Psoas muscle (tissue), 8 donors: ENCODE data around the gene IFNK. TPM values are rescaled to one million over a fixed set of nuclear protein-coding genes. Genes with fewer than 3 reads are reported as not detected.

Source experiments
- ATAC-seq, 4 donors: fragments of 200-7000 bp; cut with Tn5 transposase; one replicate each; pipeline ENCODE4 v1.9.1; 2020; ENCODE audit warnings: moderate library complexity in 3 of 4, mild to moderate bottlenecking in 2 of 4
- DNase-seq, 2 donors: peaks; one replicate each; pipeline ENCODE4 v3.0.0-alpha.2; 2020
- H3K27ac ChIP-seq: fragments of 200-600 bp; one replicate; pipeline ENCODE4 v1.8.0; 2022
- H3K27me3 ChIP-seq, 3 donors: fragments of 200-600 bp in 1 of 3; one replicate each; pipeline versions ENCODE4 v1.6.1 to v1.8.0; 2013 to 2022; ENCODE audit warnings: low read length in 2 of 3, mild to moderate bottlenecking in 2 of 3, moderate library complexity in 1 of 3; ENCODE audit not compliant: insufficient read depth in 3 of 3
- H3K36me3 ChIP-seq, 2 donors: fragments of 200-600 bp in 1 of 2; one replicate each; pipeline versions ENCODE4 v1.6.1 to v1.8.0; 2013 to 2022; ENCODE audit warnings: low read depth in 1 of 2, mild to moderate bottlenecking in 1 of 2, moderate library complexity in 1 of 2; ENCODE audit not compliant: insufficient read depth in 1 of 2
- H3K4me1 ChIP-seq: fragments of 200-600 bp; one replicate; pipeline ENCODE4 v1.8.0; 2022
- H3K4me3 ChIP-seq: fragments of 200-600 bp; one replicate; pipeline ENCODE4 v1.8.0; 2022; ENCODE audit warnings: mild to moderate bottlenecking
- H3K9me3 ChIP-seq: fragments of 200-600 bp; one replicate; pipeline ENCODE4 v1.8.0; 2022
- CTCF ChIP-seq: fragments of 200-600 bp; IDR thresholded peaks from one replicate; pipeline ENCODE4 v1.8.0; 2022; ENCODE audit warnings: antibody characterized with exemption
- WGBS, 3 donors: extraction: QIAGEN DNeasy Blood & Tissue Kit; methylation state at CpG; one replicate each; pipeline versions ENCODE4 v1.1.6 to v1.1.7; 2013; 5-methylcytosine and 5-hydroxymethylcytosine counted together
- intact Hi-C, 2 donors: fragments of 100-400 bp; cut with DNase I; formaldehyde crosslinking; loops; one replicate each; pipeline versions ENCODE4 v1.11.0 to v1.14.2; 2022
- polyA plus RNA-seq, 3 donors: library from polyadenylated mRNA; stranded (reverse); fragments of 200-250 nt; gene quantifications; one replicate each; pipeline ENCODE4 v1.2.3, GENCODE V29; 2013
- total RNA-seq, 4 donors: library from RNA; stranded (reverse); fragmentation: NEBNext Ultra II Directional in 2 of 4; extraction: Animal tissue kit (Norgen Biotek cat#: 25700) in 2 of 4; gene quantifications; one replicate each; pipeline versions ENCODE4 v1.2.1 to v1.2.4, GENCODE V29; 2021 to 2023
- donor health status: healthy with polysubstance abuse.
- donor health status: DM: no; HTN: no; CAD: no; lungs with moderate emphysema.
- donor health status: Bipolar disorder and iron deficiency.
- donor health status: healthy.
- donor health status: DM: yes; HTN: yes; CAD: no.
- donor health status: DM: no; HTN: no; CAD: no.
- donor health status: DM: no; HTN: no; CAD: no.
- donor health status: DM: yes; HTN: yes; CAD: no.

Gene IFNK
- total and polyA plus RNA-seq, 7 donors = not detected

- peak in 1 of 2 donors; percentile 64 for DNase-seq
- Histone ChIP-seq H3K27ac (no peak overlapping the region), H3K27me3 (no peaks in the 10 kb centered on the region), H3K9me3 (no peaks in the 10 kb centered on the region), H3K36me3 (no peaks in the 10 kb centered on the region), H3K4me3 (no peak overlapping the region), H3K4me1 (peaks cover 44% of the 10 kb centered on the region)
- ATAC-seq = peak; percentile 18 to 71 (median 62)
- intact Hi-C loops = no loop called here
- 28 to 37% (median 29%) methylated on average over 7 of the region's 7 CpGs for WGBS, 3 donors
- no peak for TF ChIP-seq CTCF
Observed at GRCh38 chr9:27537027-27537435, 12.9 kb downstream of the IFNK start.

DNA sequence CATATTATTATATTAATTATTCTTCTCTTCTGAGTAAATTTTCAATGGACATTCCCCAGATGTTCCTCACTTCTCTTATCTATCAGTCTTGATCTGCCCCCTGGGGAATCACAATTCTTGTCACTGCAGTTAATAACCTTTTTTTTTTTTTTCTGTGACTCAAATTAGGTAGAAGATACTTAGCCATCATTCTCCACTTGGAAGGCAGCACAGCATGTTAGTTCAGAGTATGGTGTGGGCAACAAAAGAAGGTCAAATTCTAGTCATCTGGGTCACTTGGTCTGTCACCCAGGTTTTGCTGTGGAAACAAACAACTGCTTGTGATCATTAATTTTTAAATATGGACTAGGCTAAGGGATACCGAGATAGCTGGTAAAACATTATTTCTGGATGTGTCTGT lies 13.7 kb downstream of the IFNK start:
- H3K36me3 ChIP-seq = no peaks in the 10 kb centered on the region
- H3K4me3 ChIP-seq = no peak overlapping the region
- peaks cover 51% of the 10 kb centered on the region for H3K4me1 ChIP-seq
- DNase-seq (no peak), ATAC-seq (no peak)
- intact Hi-C loops = no loop called here
- no peak for TF ChIP-seq CTCF
- no peaks in the 10 kb centered on the region for H3K27me3 ChIP-seq
- 29 to 52% (median 42%) methylated on average over 1 of the region's 1 CpG for WGBS, 3 donors
- no peak overlapping the region for H3K27ac ChIP-seq
- H3K9me3 ChIP-seq = no peaks in the 10 kb centered on the region

DNA sequence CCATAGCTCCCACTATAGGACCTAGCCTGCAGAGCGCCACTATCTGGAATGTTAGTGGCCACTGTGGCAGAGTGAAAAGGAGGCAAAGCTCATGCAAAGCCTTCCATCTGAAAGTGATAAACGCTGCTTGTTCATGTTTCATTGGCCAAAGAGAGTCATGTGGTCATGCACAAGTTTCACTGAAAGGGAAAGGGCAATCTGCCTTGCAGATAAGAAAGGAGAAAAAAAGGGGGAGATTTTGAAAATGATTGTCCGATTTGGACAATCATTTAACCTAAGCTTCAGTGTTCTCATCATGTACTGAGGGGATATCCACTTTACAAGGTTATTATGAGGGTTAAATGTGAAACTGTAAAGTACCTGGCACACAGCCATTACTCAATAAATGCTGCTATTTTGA lies 14.6 kb downstream of the IFNK start:
- Histone ChIP-seq H3K9me3 (no peaks in the 10 kb centered on the region), H3K4me3 (no peak overlapping the region), H3K27me3 (no peaks in the 10 kb centered on the region), H3K36me3 (no peaks in the 10 kb centered on the region), H3K4me1 (peaks cover 59% of the 10 kb centered on the region), H3K27ac (peak overlapping the region; percentile 92)
- intact Hi-C loops = no loop called here
- no peak for ATAC-seq
- DNase-seq = no peak
- 83 to 89% (median 87%) methylated on average over 3 of the region's 3 CpGs for WGBS, 3 donors
- no peak for TF ChIP-seq CTCF

DNA sequence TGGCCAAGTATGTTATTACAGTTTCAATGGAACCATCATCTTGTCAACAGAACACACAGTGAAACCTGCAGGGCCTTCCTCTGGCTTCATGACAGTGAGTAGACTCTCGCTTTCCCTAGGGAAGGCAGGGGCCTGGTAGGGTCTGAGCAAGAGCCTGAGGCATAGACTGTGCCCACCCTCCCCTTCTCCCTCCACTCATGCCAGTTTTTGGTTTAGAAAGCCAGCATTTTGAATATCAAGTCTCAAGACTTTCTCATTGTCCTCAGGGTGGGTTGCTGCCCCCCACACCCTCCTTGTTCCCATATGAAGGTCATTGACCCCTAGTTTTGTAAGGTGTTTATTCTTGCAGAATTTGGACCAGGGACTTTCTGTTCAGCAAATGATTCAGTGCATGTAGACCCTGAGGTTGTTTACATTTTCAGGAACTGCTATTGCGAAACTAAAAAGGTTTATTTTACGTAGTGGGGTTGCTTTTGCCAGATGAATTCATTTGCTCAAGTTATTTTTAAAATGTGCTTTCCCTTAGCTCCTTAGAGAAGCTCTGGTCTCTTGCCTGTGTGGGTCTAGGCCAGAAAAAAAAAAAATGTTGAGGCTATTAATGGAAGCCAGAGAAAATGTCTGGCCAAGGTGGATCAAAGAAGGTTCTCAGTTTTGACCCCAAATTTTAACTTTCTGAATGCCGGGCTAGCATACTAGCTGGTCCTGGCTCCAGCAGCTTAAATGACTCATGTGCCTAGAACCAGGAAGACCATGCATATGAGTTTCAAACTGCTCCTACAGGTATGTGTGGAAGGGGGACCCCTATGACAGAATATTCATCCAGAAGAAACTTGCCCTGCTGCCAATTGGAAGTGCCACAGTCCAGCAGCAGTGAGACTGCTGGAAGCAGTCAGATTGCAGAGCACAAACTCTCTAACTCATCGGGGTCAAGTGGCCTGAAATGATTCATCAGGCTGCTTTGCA lies 15.7 kb downstream of the IFNK start:
- WGBS, 3 donors = 17 to 35% (median 27%) methylated on average over 5 of the region's 5 CpGs
- Histone ChIP-seq H3K4me3 (no peak overlapping the region), H3K27ac (peak overlapping the region; percentile 92), H3K36me3 (no peaks in the 10 kb centered on the region), H3K9me3 (no peaks in the 10 kb centered on the region), H3K4me1 (peaks cover 59% of the 10 kb centered on the region), H3K27me3 (no peaks in the 10 kb centered on the region)
- no peak for TF ChIP-seq CTCF
- DNase-seq (peak; percentile 32 to 71), ATAC-seq (peak; percentile 71 to 79 (median 75))
- intact Hi-C loops = no loop called here
